GM19455 (cell line): ENCODE measurements around the gene GRIK2.

Experiments used
- ATAC-seq: cut with Tn5 transposase; IDR thresholded peaks from one replicate; pipeline ENCODE4 v1.9.1; 2021; ENCODE audit not compliant: unreplicated experiment

The GRIK2 gene

DNA sequence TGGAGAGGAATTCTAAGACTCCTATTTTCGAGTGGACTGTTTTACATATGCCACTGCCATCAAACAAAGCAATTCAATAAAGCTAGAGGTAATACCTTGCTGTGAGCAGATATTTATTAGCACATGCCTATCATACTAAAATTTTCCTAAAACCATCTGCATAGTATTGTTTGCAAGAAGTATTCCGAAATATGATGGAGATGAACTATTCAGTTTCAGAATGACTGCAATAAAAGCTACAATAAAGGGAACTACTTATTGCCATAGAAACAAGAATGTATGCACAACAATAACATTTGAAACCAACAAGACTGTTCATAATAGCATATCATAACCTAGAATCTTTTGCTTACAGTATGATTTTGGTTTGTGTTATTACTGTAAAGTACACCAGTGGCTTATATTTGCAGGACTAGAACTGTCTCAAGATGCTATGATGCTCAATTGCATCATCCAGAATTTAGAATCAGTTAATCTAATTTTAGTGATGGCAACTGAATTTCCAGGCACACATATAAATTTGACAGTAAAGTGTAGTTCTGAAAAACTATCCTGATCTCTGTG, 144.3 kb downstream of the GRIK2 start:
- no peak for ATAC-seq

DNA sequence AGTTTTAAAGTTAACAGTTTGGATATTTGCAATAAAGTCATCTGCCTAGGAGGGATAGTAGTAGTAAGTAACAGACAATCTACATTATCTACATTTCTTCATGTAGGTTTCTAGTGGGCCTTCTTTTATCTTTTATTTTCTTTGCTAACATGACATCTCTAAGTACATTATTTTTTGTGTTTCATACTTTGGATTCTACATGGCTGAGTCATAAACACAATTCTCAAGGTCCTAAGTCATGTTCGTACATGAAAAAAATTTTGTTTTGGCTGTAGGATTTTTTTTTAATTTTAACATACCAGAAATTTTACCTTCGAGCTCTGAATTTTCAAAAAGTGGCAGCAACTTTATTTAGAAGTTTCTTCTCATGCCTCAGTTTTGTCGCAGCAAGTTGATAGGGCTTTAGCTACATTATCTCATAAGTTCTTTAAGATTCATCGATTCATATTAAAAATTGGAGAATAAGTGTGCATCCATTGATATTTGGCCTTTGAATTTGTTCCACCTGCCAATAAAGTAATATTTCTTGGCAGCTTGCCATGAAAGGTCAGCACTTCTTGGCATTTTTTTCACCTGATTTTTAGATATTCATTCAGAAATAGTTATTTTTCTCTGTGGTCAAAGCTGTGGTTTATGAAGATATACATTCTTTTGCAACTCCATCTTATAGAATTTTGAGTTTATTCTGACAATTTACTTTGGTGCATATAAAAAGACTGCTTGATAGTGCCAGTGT, 146.2 kb downstream of the GRIK2 start:
- ATAC-seq: no peak

DNA sequence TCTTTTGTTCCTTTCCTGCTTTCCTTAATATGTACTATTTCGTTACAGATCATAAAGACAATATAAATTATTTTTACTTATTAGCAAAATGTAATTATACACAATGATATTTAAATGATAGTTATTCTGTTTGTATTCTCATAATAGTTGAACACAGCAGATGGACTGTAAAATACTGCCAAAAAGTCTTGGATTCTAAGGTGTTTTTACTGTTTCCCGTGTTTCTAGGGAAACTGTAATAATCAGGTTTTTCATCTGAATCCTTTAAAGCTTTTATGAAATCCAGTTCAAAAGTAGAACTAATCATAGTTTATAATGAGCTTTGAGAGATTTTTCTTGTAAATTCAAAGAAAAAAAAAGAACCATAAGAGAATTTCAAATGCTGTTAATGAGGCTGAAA, 148.4 kb downstream of the GRIK2 start:
- no peak for ATAC-seq

DNA sequence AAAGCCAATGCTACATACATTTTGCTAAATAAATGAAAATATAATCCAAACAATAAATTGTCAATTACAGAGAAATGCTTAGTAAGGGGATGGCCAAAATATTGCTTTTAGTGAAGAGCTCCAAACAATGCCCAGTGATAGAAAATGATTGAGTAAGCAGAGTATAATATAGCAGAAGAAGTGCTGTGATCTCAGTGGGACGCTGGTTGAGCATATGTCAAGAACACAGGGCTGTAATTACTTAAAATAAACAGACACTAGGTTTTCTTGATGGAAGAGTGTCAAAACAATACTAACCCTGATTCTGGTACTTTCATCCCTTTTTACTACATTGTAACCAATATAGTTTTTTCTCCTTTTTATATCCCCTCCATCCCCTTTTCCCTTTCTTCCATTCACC, 150.3 kb downstream of the GRIK2 start:
- no peak for ATAC-seq

DNA sequence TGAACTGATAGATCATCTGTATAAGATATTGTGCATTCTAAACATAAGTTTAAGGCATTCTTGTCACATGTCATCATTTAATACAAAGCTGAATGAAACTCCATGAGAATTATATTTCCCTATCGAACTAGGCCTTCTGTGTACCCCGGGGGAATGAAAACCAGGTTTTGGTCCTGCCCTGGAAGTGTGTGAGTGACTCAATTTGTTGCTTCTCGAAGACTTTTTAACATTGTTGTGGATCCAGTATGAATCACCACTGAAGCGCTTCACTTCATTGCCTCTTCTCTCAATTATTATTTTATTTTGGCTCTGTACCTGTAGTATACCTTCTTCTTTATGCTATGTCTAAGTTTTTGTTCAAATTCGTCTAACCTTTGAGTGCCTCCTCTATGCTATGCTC, 150.8 kb downstream of the GRIK2 start:
- ATAC-seq: no peak

DNA sequence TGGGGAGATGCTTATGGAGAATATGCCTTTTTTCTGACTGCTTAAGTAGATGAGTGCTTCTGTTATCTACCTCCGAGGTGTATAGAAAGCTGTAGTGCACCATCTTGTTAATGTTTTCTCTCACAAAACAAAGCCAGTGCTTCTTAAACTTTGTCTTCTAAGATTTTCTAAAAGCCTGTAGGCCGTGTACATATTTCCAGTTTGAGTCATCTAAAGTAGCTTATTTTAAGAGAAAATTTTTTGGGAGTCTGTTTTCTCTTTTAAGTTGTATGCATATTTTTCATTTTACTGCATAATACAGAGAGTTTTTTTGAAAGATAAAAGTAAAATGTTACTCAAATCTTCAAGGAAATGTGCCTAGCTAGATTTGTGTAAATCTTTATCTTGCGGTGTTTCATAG, 151.7 kb downstream of the GRIK2 start:
- no peak for ATAC-seq

GRCh38 chr6:101550451-101550850, 156.9 kb downstream of the GRIK2 start:
- no peak for ATAC-seq

- no peak for ATAC-seq
Observed at GRCh38 chr6:101554231-101554630, 160.7 kb downstream of the GRIK2 start.

- ATAC-seq: no peak
Observed at GRCh38 chr6:101558712-101559111, 165.2 kb downstream of the GRIK2 start.

- ATAC-seq: no peak
Observed at GRCh38 chr6:101572627-101573026, 179.1 kb downstream of the GRIK2 start.

GRCh38 chr6:101577091-101577490, 183.6 kb downstream of the GRIK2 start:
- no peak for ATAC-seq

GRCh38 chr6:101578306-101578705, 184.8 kb downstream of the GRIK2 start:
- ATAC-seq: no peak

- ATAC-seq: no peak
Observed at GRCh38 chr6:101582792-101583191, 189.3 kb downstream of the GRIK2 start.

GRCh38 chr6:101585501-101585900, 192.0 kb downstream of the GRIK2 start:
- no peak for ATAC-seq

- ATAC-seq: no peak
Observed at GRCh38 chr6:101588343-101588742, 194.8 kb downstream of the GRIK2 start.

- no peak for ATAC-seq
Observed at GRCh38 chr6:101595276-101595675, 201.8 kb downstream of the GRIK2 start.

DNA sequence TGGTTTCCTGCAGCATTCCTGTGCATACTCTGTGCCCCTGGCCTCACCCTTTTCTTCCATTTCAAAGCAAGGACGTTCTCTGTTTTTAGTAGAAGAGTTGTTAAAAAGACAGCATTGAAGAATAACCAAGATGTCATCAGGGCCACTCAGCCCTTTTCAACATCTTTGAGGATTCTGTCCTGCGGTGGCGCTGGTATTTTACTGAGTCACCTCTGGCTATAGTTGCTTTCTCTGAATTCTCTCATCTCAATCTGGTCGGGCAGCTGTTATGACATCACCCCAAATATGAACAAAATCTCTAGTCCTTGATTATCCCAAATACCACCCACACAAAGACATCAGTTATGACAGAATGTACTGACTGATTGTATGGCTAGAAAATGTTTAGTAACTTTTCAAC, 204.2 kb downstream of the GRIK2 start:
- ATAC-seq: no peak

DNA sequence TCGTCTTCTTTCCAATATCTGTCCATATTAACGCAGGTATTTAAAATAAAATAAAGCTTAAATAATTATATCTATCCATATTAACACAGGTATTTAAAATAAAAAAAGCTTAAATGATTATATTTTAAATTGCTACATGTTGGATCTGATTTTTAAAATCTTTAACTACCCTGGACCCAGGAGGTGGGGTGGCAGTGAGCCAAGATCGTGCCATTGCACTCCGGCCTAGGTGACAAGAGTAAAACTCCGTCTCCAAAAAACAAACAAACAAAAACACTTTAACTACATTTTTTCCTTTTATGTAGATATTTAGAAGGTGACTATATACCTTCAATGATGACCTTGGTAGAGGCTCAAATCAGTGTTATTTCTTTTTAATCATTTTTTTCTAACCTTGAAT, 211.9 kb downstream of the GRIK2 start:
- no peak for ATAC-seq

GRCh38 chr6:101605874-101606273, 212.4 kb downstream of the GRIK2 start:
- no peak for ATAC-seq

GRCh38 chr6:101607111-101607690, 213.7 kb downstream of the GRIK2 start:
- no peak for ATAC-seq

DNA sequence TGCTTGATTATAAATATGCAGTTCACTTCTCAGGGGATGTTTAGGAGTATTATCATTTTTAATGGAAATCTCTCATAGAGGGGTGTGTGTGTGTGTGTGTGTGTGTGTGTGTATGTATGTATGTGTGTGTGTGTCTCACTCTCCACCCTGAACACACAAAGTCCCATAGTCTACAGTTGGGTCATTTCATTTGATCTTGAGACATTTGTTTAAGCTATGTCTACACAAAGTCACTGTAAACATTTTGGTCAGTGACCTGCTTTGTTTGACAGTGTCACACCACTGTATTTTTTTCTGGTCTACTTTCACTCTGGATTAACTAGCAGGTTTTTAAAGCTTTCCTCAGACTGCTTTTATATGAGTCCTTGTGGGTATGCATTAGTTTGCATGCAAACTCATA, 215.2 kb downstream of the GRIK2 start:
- ATAC-seq: no peak

- no peak for ATAC-seq
Observed at GRCh38 chr6:101613556-101613955, 220.0 kb downstream of the GRIK2 start.

DNA sequence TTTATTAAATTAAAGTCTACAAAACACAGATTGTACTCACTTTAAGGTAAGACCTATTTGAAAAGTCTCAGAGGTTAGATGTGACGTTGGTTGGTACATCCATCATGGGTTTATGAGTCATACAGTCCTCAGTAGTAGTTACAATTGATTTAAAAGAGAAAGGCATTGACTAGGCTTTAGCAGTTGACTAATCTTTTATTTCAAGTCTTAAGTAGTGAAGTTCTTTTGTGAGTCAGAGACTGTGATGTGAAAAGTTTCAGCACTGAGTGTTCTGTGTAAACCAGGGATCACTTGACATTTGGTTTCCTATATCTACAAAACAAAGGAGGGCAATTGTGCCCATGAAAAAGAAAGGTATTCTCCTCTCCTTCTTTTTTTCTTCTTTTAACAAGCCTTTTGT, 221.3 kb downstream of the GRIK2 start:
- no peak for ATAC-seq
